Stimulated activated CD4-positive, alpha-beta T cell treated with anti-CD3 and anti-CD28 coated beads, Interleukin-15, amount 100 ng/mL, for 1 hour (primary cell): Measurements from ENCODE around the gene OAS2.
"Not testable (repeated sequence)": the region's sequence is repeated elsewhere in the genome, so short reads cannot be mapped to it uniquely, and the experiment has no call there.

Experiments used
- DNase-seq, 2 donors: peaks; one replicate each; pipeline ENCODE4 v3.0.0-alpha.2; 2020; ENCODE audit warnings: low read depth in 1 of 2, low spot score in 1 of 2

The OAS2 gene

DNA sequence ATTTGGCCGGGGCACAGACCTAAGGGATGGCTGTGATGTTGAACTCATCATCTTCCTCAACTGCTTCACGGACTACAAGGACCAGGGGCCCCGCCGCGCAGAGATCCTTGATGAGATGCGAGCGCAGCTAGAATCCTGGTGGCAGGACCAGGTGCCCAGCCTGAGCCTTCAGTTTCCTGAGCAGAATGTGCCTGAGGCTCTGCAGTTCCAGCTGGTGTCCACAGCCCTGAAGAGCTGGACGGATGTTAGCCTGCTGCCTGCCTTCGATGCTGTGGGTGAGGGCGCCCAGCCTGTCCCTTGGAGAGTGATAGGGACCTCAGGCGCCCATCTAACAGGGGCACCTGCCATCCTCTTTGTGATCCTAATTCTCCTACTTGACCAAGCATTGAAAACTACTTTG, 27.6 kb upstream of the OAS2 start:
- DNase-seq = no peak

DNA sequence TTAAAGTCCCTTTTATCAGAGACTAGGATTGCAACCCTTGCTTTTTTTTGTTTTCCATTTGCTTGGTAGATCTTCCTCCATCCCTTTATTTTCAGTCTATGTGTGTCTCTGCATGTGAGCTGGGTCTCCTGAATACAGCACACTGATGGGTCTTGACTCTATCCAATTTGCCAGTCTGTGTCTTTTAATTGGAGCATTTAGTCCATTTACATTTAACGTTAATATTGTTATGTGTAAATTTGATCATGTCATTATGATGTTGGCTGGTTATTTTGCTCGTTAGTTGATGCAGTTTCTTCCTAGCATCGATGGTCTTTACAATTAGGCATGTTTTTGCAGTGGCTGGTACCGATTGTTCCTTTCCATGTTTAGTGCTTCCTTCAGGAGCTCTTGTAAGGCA, 21.2 kb upstream of the OAS2 start:
- DNase-seq = not testable (repeated sequence)

DNA sequence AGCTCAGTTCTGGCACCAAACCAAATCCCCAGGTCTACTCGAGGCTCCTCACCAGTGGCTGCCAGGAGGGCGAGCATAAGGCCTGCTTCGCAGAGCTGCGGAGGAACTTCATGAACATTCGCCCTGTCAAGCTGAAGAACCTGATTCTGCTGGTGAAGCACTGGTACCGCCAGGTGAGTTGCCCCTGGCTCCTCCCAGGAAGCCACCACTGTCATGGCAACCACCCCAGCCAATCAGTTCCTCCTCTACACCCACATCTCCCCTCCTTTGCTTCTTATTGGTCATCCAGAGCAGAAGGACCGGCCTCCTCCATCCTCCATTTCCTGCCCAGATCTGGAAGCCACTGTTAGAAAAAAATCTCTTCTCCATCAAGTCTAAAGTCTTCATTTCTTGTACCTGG, 17.2 kb upstream of the OAS2 start:
- DNase-seq = no peak

DNA sequence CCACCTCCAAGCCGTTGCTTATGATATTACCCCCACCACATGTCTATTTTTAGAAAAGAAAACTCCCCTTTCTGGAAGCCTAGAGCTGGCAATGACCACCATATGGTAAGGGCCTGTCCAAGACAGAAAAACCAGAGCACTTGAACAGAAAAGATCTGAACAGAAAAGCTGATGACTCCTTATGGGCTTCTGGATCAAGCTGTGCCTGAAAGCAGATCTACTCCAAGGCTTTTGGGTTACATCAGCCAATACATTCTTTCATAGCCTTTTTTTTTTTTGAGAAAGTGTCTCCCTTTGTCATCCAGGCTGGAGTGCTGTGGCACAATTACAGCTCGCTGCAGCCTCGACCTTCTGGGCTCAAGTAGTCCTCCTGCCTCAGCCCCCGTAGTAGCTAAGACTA, 16.8 kb upstream of the OAS2 start:
- no peak for DNase-seq

DNA sequence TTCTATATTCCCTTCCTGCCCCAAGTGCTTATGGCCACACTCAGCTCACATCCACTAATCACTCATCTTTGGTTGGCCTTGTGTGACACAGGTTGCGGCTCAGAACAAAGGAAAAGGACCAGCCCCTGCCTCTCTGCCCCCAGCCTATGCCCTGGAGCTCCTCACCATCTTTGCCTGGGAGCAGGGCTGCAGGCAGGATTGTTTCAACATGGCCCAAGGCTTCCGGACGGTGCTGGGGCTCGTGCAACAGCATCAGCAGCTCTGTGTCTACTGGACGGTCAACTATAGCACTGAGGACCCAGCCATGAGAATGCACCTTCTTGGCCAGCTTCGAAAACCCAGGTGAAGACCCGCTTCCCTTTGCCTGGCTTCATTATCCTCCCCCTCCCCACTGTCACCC, 15.8 kb upstream of the OAS2 start:
- DNase-seq = no peak

DNA sequence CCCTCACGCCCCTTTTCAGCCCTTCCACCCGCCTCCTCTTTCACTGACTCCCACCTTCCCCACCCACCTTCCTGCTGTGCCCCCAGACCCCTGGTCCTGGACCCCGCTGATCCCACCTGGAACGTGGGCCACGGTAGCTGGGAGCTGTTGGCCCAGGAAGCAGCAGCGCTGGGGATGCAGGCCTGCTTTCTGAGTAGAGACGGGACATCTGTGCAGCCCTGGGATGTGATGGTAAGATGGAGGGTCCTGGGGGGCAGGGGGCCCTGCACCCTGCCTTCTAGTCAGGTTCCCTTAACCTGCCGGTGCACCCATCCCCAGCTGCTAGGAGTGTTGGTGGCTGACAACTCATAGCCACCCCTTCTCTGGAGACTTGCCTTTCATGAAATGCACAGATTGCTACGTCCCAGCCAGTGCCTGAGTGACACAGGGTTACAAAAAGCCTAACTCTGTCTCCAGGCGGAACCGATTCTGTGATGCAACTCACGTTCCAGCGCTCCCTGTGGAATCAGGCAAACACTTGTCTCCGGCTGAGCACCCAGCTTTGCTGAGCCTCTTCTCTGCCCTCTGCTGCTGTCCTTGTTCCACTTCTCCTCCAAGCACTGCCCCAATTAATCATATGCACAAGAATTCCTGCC, 15.0 kb upstream of the OAS2 start:
- no peak for DNase-seq

DNA sequence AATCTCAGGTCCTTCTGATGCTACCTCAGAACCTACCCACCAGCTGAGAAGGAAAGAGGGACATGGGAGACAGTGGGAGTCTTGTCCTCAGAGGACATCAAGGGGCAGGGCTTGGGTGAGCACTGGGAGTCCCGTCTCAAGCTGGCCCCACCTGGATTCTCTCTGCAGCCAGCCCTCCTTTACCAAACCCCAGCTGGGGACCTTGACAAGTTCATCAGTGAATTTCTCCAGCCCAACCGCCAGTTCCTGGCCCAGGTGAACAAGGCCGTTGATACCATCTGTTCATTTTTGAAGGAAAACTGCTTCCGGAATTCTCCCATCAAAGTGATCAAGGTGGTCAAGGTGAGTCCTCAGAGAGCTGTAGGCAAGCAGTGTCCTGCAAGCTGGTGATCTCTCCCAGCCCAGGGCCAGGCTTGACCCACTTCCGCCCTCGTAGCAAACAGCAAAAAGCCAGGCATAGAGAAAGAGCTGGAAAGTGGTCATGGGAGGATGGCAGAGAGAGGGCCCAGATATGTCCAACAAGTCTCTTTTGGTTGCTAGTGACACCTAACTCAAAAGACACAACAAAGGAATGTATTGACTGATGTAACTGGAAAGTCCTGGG, 14.2 kb upstream of the OAS2 start:
- no peak for DNase-seq

DNA sequence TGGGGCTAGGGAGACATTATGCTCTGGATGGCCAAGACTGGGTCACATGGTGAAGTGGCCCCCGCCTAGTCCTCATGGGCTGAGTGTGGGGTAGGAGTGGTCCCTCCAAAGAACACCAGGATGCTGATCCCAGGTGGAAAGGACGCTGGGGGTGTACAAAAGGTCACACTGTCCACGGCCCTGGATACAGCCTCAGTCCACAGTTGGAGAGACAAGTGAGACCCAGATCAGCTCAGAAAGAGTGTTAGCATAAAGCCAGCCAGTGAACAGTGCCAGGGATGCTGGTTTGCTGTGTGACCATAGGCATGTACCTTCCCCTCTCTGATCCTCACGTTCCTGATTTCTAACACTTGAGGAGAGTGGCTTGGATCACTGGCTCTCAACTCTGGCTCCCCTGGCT, 13.4 kb upstream of the OAS2 start:
- no peak for DNase-seq

DNA sequence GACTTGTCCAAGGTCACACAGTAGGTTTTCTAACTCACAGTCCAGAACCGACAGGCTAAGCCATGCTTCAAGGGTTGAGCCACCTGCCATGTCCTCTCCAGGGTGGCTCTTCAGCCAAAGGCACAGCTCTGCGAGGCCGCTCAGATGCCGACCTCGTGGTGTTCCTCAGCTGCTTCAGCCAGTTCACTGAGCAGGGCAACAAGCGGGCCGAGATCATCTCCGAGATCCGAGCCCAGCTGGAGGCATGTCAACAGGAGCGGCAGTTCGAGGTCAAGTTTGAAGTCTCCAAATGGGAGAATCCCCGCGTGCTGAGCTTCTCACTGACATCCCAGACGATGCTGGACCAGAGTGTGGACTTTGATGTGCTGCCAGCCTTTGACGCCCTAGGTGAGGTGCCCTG, 12.7 kb upstream of the OAS2 start:
- no peak for DNase-seq

DNA sequence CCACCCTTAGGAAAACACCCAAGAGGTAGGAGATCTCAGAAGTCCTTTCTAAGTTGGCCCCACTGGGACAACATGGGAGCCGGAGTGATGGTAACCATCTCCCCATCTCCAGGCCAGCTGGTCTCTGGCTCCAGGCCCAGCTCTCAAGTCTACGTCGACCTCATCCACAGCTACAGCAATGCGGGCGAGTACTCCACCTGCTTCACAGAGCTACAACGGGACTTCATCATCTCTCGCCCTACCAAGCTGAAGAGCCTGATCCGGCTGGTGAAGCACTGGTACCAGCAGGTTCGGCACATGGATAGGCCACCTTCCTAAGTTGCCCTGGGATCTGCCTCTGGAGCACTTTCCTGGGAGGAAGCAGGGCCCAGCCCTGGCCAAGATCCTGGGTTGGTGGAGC, 11.0 kb upstream of the OAS2 start:
- no peak for DNase-seq

DNA sequence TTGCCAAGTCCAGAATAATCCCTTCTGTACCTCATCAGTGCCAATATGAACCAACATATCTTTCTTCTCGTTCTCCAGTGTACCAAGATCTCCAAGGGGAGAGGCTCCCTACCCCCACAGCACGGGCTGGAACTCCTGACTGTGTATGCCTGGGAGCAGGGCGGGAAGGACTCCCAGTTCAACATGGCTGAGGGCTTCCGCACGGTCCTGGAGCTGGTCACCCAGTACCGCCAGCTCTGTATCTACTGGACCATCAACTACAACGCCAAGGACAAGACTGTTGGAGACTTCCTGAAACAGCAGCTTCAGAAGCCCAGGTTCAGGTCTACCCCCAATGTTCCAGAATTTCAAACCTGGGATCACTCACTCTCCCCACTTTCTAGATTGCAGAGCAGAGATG, 10.5 kb upstream of the OAS2 start:
- no peak for DNase-seq

DNA sequence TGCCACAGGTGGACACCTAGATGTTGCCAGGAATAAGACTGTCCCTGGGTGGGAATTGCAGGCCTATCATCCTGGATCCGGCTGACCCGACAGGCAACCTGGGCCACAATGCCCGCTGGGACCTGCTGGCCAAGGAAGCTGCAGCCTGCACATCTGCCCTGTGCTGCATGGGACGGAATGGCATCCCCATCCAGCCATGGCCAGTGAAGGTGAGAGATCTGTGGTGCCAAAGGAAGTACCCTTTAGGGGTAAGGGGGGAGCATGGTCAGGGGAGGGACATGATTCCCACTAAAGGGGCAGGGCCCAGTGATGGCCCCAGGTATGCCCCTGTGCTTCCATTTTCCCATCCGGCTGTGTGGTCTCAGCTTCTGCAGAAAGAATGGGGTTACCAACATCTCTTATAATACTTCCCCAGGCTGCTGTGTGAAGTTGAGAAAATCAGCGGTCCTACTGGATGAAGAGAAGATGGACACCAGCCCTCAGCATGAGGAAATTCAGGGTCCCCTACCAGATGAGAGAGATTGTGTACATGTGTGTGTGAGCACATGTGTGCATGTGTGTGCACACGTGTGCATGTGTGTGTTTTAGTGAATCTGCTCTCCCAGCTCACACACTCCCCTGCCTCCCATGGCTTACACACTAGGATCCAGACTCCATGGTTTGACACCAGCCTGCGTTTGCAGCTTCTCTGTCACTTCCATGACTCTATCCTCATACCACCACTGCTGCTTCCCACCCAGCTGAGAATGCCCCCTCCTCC, 8.6 kb upstream of the OAS2 start:
- DNase-seq = no peak

DNA sequence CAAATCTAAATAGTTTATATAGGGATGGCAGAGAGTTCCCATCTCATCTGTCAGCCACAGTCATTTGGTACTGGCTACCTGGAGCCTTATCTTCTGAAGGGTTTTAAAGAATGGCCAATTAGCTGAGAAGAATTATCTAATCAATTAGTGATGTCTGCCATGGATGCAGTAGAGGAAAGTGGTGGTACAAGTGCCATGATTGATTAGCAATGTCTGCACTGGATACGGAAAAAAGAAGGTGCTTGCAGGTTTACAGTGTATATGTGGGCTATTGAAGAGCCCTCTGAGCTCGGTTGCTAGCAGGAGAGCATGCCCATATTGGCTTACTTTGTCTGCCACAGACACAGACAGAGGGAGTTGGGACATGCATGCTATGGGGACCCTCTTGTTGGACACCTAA, 7.9 kb upstream of the OAS2 start:
- no peak for DNase-seq

DNA sequence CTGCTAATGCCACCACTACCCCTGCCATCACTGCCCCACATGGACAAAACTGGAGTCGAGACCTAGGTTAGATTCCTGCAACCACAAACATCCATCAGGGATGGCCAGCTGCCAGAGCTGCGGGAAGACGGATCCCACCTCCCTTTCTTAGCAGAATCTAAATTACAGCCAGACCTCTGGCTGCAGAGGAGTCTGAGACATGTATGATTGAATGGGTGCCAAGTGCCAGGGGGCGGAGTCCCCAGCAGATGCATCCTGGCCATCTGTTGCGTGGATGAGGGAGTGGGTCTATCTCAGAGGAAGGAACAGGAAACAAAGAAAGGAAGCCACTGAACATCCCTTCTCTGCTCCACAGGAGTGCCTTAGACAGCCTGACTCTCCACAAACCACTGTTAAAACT, 7.1 kb upstream of the OAS2 start:
- no peak for DNase-seq

DNA sequence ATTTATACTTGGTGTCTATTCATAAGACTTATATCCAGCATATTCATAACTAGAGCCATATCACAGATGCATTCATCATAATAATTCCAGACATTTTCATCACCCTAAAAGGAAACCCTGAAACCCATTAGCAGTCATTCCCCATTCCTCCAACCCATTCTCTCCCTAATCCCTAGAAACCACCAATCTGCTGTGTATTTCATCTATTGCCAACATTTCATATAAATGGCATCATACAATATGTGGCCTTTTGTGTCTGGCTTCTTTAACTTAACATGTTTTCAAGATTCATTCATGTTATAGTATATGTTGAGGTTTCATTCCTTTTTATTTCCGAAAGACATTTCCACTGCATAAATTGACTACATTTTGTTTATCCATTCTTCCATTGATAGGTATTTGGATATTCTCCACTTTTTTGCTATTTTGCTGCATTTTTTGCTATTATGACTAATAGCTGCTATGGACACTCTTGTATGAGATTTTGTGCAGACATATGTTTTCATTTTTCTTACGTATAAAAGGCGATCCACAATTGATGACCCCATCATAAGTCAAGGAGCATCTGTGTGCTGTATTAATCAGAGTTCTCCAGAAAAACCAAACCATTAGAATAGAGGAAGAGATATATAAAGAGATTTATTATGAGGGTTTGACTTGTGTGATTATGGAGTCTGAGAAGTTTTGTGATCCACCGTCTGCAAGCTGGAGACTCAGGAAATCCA, 5.1 kb upstream of the OAS2 start:
- DNase-seq = no peak

DNA sequence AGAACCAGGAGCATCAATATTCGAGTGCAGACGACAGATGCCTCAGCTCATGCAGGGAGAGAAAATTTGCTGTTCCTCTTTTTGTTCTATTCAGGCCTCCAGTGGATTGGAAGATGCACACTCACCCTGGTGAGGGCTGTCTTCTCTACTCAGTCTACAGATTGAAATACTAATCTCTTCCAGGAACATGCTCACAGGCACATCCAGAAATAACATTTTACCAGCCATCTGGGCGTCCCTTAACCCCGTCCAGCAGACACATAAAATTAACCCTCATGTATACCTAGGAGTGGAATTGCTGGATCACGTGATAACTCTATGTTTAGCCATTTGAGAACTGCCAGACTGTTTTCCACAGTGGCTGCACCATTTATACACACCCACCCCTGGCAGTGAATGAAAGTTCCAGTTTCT, 4.5 kb upstream of the OAS2 start:
- DNase-seq = no peak

DNA sequence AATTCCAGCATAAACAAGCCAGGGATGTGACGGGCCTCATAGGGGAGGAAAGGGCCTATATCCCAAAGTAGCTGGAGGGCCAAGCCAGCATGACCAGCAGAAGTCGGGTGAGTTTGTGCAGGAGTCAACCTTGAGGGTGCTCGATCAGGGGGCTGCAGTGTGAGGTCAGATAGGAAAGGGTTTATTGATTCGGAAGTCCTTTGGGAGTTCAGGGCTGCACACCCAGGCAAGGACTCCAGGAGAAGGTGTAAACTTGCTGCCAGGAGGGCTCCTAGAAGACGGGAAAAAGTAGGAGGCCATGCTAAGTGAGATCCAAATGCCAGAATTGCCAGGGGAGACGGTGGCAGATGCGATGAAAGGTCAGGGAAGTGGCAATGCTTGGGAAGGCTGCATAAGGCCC, 3.4 kb upstream of the OAS2 start:
- no peak for DNase-seq

DNA sequence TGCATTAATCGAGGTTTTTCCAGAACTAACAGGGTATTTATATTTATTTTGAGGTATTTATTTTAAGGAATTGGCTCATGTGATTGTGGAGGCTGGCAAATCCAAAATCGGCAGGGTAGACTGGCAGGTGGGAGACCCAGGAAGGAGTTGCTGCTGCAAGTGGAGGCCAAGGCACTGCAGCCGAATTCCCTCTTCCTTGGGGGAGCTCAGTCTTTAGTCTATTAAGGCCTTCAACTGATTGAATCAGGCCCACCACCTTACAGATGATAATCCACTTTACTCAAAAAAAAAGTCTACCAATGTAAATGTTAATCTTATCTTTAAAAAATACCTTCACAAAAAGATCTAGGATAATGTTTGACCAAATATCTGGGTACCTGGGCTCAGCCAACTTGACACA, 1.2 kb upstream of the OAS2 start:
- DNase-seq = no peak

DNA sequence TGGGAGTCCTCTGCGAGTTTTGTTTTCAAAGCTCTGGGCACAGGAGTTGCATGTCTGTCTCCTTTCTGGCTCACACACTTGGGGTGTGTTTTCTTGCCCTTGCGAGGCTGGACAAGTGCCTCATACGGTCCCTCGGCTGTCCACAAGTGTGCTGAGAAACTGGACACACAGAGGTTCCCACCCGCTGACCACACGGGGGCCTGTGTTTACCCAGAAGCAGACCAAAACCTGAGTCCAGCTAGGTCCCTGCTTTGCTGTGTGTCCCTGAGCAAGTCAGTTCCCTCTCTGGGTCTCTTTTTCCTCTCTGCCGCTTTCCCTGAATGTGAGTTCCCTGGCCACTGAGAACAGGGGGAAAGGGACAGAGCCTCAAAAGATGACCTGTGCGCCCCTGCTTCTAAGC, 678 bp upstream of the OAS2 start:
- DNase-seq = no peak

DNA sequence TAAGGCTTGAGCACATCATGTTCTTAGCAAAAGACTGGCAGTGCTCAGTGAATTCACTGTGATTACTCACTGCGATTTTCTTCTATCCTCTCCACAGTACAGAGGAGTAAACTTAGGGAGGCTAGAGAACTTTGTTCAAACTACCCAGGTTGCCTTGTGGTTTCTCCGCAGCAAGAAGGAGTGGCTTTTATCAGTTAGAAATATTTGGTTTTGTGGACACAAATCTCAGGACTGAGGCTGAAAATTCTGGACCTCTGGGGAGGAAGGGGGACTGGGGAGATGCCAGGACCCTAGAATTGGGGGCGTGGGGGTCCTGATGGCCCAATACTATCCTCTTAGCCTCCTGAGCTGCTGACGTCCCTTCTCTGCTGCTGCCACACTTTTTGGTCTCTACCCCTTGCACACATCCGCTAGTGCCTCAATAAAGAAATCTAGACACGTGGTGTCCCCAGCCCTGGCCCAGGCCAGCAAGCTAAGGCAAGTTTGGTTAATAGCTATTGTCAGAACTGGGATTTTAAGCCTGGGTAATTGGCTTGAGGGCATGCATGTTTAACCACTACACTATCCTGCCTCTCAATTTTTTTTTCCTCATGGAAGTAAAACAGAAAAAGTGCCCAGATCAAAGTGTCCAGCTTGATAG, 842 bp downstream of the OAS2 start:
- DNase-seq = no peak

DNA sequence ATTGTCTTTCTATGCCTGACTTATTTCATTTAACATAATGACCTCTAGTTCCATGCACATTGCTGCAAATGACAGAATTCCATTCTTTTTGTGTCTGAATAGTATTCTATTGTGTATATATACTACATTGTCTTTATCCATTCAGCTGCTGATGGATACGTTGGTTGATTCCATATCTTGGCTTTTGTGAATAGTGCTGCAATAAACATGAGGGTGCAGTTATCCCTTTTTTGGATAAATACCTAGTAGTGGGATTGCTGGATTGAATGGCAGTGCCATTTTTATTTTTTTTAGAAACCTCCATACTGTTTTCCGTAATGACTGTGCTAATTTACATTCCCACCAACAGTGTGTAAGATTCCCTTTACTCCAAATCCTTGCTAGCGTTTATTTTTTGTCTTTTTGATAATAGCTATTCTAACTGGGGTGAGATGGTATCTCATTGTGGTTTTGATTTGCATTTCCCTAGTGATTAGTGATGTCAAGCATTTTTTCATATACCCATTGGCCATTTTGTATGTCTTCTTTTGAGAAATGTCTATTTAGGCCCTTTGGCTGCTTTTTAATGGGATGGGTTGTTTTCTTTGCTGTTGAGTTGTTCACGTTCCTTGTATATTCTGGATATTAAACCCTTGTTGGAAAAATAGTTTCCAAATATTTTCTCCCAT, 2.3 kb downstream of the OAS2 start:
- DNase-seq = no peak
